Esophagus muscularis mucosa (tissue), 4 donors: ENCODE measurements around the gene TMPRSS9. TPM values are rescaled to one million over a fixed set of nuclear protein-coding genes. Genes with fewer than 3 reads are reported as not detected.

Experiments
- DNase-seq: peaks from one replicate; pipeline ENCODE4 v3.0.0-alpha.2; 2017; ENCODE audit errors: extremely low spot score
- H3K27ac ChIP-seq, 4 donors: fragments of 200-600 bp; sonication (generic); replicated peaks in 1 of 4; 1 replicate in 3 of 4; 2 replicates in 1 of 4; pipeline ENCODE4 v1.5.1; 2016 to 2019; ENCODE audit warnings: mild to moderate bottlenecking in 1 of 4
- H3K27me3 ChIP-seq, 4 donors: fragments of 200-600 bp; sonication (generic); one replicate each; pipeline versions ENCODE4 v1.5.1 to v1.6.0; 2016 to 2019
- H3K36me3 ChIP-seq, 4 donors: fragments of 200-600 bp; sonication (generic); one replicate each; pipeline ENCODE4 v1.5.1; 2016 to 2019
- H3K4me1 ChIP-seq, 4 donors: fragments of 200-600 bp; sonication (generic); one replicate each; pipeline ENCODE4 v1.5.1; 2016 to 2019
- H3K4me3 ChIP-seq, 4 donors: fragments of 200-600 bp; sonication (generic); 1 replicate in 2 of 4; 2 replicates in 2 of 4; pipeline ENCODE4 v1.5.1; 2016 to 2019; ENCODE audit warnings: mild to moderate bottlenecking in 4 of 4, moderate library complexity in 1 of 4
- H3K9me3 ChIP-seq, 4 donors: fragments of 200-600 bp; sonication (generic); 1 replicate in 3 of 4; 2 replicates in 1 of 4; pipeline ENCODE4 v1.5.1; 2016 to 2019
- CTCF ChIP-seq, 3 experiments: fragments of 200-600 bp in 2 of 3; fragments of 450-650 bp in 1 of 3; sonication (generic) in 2 of 3; IDR thresholded peaks; one replicate each; pipeline ENCODE4 v1.5.1; 2017 to 2019; ENCODE audit warnings: antibody characterized with exemption in 3 of 3, mild to moderate bottlenecking in 2 of 3, moderate library complexity in 1 of 3
- EP300 ChIP-seq: sonication (generic); formaldehyde crosslinking; IDR thresholded peaks from one replicate; pipeline ENCODE4 v1.6.1; 2017; ENCODE audit warnings: antibody characterized with exemption
- POLR2A ChIP-seq: fragments of 450-650 bp; IDR thresholded peaks from one replicate; pipeline ENCODE4 v1.6.1; 2017; ENCODE audit warnings: antibody characterized with exemption, moderate library complexity, mild to moderate bottlenecking, low read depth
- POLR2AphosphoS5 ChIP-seq, 2 donors: sonication (generic); formaldehyde crosslinking; IDR thresholded peaks; one replicate each; pipeline ENCODE4 v1.6.1; 2017; ENCODE audit warnings: antibody characterized with exemption in 2 of 2
- WGBS: methylation state at CpG from one replicate; pipeline ENCODE4 v1.1.5; 2018; 5-methylcytosine and 5-hydroxymethylcytosine counted together
- intact Hi-C: fragments of 100-400 bp; cut with DNase I; formaldehyde crosslinking; loops from one replicate; pipeline ENCODE4 v1.15.1; 2023
- total RNA-seq, 4 donors: library from RNA; depleted of rRNA; stranded (reverse); fragments of >200 nt; gene quantifications; one replicate each; pipeline versions ENCODE4 v1.1.0 to v1.2.1, GENCODE V29; 2016

TMPRSS9 gene
- total RNA-seq, 4 donors from 2014 or later = 0.17 TPM; not detected in 3

GRCh38 chr19:2330632-2331284 lies 29.3 kb upstream of the TMPRSS9 start:
- TF ChIP-seq POLR2A (no peak), EP300 (no peak), POLR2AphosphoS5 (IDR thresholded peaks at IDR 0.05) (no peak), CTCF (IDR thresholded peaks at IDR 0.05) (no peak)
- Histone ChIP-seq H3K4me1 (peaks cover 58 to 83% (median 75%) of the 10 kb centered on the region in 4 donors), H3K4me3 (no peak overlapping the region), H3K27ac (no peak overlapping the region), H3K9me3 (no peaks in the 10 kb centered on the region), H3K36me3 (peaks cover 0 to 11% (median 6%) of the 10 kb centered on the region in 4 donors), H3K27me3 (no peaks in the 10 kb centered on the region)
- intact Hi-C loops = no loop called here
- 82% methylated on average over 20 of the region's 20 CpGs for WGBS
- no peak for DNase-seq

GRCh38 chr19:2331601-2332246 lies 28.3 kb upstream of the TMPRSS9 start:
- intact Hi-C loops = no loop called here
- Histone ChIP-seq H3K9me3 (no peaks in the 10 kb centered on the region), H3K4me3 (no peak overlapping the region), H3K27me3 (no peaks in the 10 kb centered on the region), H3K4me1 (peaks cover 55 to 74% (median 70%) of the 10 kb centered on the region in 4 donors), H3K36me3 (peaks cover 0 to 7% (median 4%) of the 10 kb centered on the region in 4 donors), H3K27ac (peak overlapping the region in 2 of 4 donors; percentile 47 to 55)
- WGBS = 82% methylated on average over 6 of the region's 12 CpGs
- no peak for DNase-seq
- TF ChIP-seq EP300 (no peak), POLR2AphosphoS5 (IDR thresholded peaks at IDR 0.05) (no peak), CTCF (IDR thresholded peaks at IDR 0.05) (no peak), POLR2A (no peak)

GRCh38 chr19:2332341-2333026 lies 27.6 kb upstream of the TMPRSS9 start:
- Histone ChIP-seq H3K4me1 (peaks cover 47 to 70% (median 65%) of the 10 kb centered on the region in 4 donors), H3K27ac (peak overlapping the region in 3 of 4 donors; percentile 25 to 55 (median 47)), H3K36me3 (peaks cover 0 to 15% (median 7%) of the 10 kb centered on the region in 4 donors), H3K9me3 (no peaks in the 10 kb centered on the region), H3K27me3 (no peaks in the 10 kb centered on the region), H3K4me3 (no peak overlapping the region)
- WGBS = 70% methylated on average over 12 of the region's 17 CpGs
- no peak for TF ChIP-seq CTCF (IDR thresholded peaks at IDR 0.05)
- peak in 1 of 2 donors; percentile 22 for TF ChIP-seq POLR2AphosphoS5 (IDR thresholded peaks at IDR 0.05)
- TF ChIP-seq EP300 = no peak
- no peak for TF ChIP-seq POLR2A
- intact Hi-C loops = no loop called here
- no peak for DNase-seq

- Histone ChIP-seq H3K9me3 (no peaks in the 10 kb centered on the region), H3K36me3 (peaks cover 0 to 20% (median 11%) of the 10 kb centered on the region in 4 donors), H3K27ac (no peak overlapping the region), H3K4me1 (peaks cover 42 to 71% (median 62%) of the 10 kb centered on the region in 4 donors), H3K27me3 (no peaks in the 10 kb centered on the region), H3K4me3 (no peak overlapping the region)
- TF ChIP-seq CTCF (IDR thresholded peaks at IDR 0.05) (no peak), POLR2A (no peak), EP300 (no peak), POLR2AphosphoS5 (IDR thresholded peaks at IDR 0.05) (no peak)
- DNase-seq = no peak
- intact Hi-C loops = no loop called here
- WGBS = 88% methylated on average over 12 of the region's 27 CpGs
Observed at GRCh38 chr19:2333027-2333806, 26.8 kb upstream of the TMPRSS9 start.
